ENCODE measurements around the gene THRAP3. TPM values are rescaled to one million over a fixed set of nuclear protein-coding genes. Genes with fewer than 3 reads are reported as not detected.

THRAP3 gene
- total and polyA plus RNA-seq, 2 of the 8 experiments (the other 6 are each of a cell fraction or from before 2014, with no cell fraction given): 40.2 to 183 TPM

DNA sequence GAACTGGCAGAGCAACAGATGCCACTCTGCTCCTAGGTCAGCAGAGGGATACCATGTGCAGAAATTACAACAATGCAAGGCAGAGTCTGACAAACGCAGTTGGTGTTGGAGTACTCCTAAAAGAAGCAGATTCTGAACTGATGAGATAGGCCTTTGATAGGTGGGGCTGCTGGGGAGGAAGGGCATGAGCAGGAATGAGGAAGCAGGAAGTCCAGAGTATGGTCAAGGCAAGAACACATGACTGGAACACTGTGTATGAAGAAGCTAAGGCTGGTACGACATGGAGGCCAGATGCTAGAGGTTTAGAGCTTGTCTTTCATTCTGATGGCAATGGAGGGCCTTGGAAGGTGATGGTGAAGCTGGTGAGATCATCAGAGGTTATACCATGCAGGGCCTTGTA, 11.5 kb upstream of the THRAP3 start:
- H2AFZ ChIP-seq (ENCODE audit: low read length): no peak overlapping the region

More for the DNA sequence above, 11.5 kb upstream of the THRAP3 start:
- Histone ChIP-seq H3K36me3 (ENCODE audit: control insufficient read depth in 2 of 4, insufficient read depth in 4 of 4, low read length in 3 of 4) (no peaks in the 10 kb centered on the region), H3K4me1 (replicated peaks in 1 of 4; ENCODE audit: control insufficient read depth in 3 of 4, insufficient read depth in 4 of 4, low read length in 3 of 4) (no peaks in the 10 kb centered on the region; a peak in 1 of 7 replicates), H2BK20ac (ENCODE audit: low read length) (no peak overlapping the region), H4K5ac (ENCODE audit: insufficient read length, low read depth, low read length) (no peak overlapping the region), H2BK15ac (ENCODE audit: low read length) (peak overlapping the region; percentile 18; the same call in 1 of the 2 replicates), H2BK120ac (replicated peaks; ENCODE audit: low read depth, low read length) (no peak overlapping the region), H3K9me3 (ENCODE audit: insufficient read depth in 2 of 2, low read depth in 1 of 2, low read length in 1 of 2) (no peaks in the 10 kb centered on the region), H3K56ac (replicated peaks; ENCODE audit: insufficient read length, low read depth, low read length) (no peak overlapping the region), H2BK5ac (ENCODE audit: low read depth, low read length) (no peak overlapping the region), H3K79me1 (ENCODE audit: low read depth, low read length) (no peaks in the 10 kb centered on the region), H3K4ac (replicated peaks; ENCODE audit: insufficient read length, low read depth, low read length) (no peak overlapping the region), H2AK5ac (ENCODE audit: low read depth, low read length) (no peak overlapping the region), H3K9ac (replicated peaks in 1 of 4; ENCODE audit: extremely low read depth in 1 of 4, low read depth in 3 of 4, low read length in 3 of 4) (no peak overlapping the region), H3K27me3 (replicated peaks in 1 of 4; ENCODE audit: control insufficient read depth in 3 of 4, extremely low read depth in 1 of 4, insufficient read depth in 3 of 4, low read length in 3 of 4) (no peaks in the 10 kb centered on the region), H3K4me3 (ENCODE audit: extremely low read depth in 1 of 4, insufficient read depth in 2 of 4, low read depth in 3 of 4, low read length in 4 of 4) (no peak overlapping the region), H4K20me1 (replicated peaks in 1 of 2; ENCODE audit: control insufficient read depth in 1 of 2, insufficient read depth in 2 of 2, low read length in 2 of 2) (no peaks in the 10 kb centered on the region), H3K18ac (ENCODE audit: extremely low read depth, low read length) (no peak overlapping the region), H4K91ac (replicated peaks; ENCODE audit: insufficient read length, low read length) (no peak overlapping the region), H3K23me2 (ENCODE audit: low read depth, low read length) (no peaks in the 10 kb centered on the region), H3K27ac (ENCODE audit: low read depth, low read length) (no peak overlapping the region), H4K8ac (ENCODE audit: extremely low read depth, insufficient read depth, low read length) (no peak overlapping the region), H3K79me2 (ENCODE audit: control insufficient read depth in 1 of 2, insufficient read depth in 2 of 2, low read length in 2 of 2) (no peaks in the 10 kb centered on the region), H3K23ac (ENCODE audit: insufficient read length) (no peak overlapping the region), H3K4me2 (ENCODE audit: insufficient read depth in 1 of 2, low read depth in 2 of 2, low read length in 2 of 2) (no peak overlapping the region), H3K14ac (ENCODE audit: insufficient read length) (no peak overlapping the region), H2BK12ac (ENCODE audit: low read depth, low read length) (no peak overlapping the region)
- ChIA-PET CTCF (ENCODE audit: partially characterized antibody) (interaction anchor here (0.9 to 1.4 kb wide), 3 partner anchors 12 to 25 kb away, joined by 3 to 4 read pairs (median 4); partner anchors contain the start of gene THRAP3), POLR2A (ENCODE audit: partially characterized antibody) (interaction anchor here (1.7 kb wide), 1 partner anchor 17 kb away, joined by 3 read pairs; no protein-coding TSS in a partner anchor)
- FAIRE-seq (no peak), DNase-seq (ENCODE audit: low read depth in 1 of 2, low spot score in 2 of 2) (no peak)
- no peak for TF ChIP-seq YY1 (IDR thresholded peaks at IDR 0.05; ENCODE audit: low read depth, low read length)
- no peak for TF ChIP-seq SUZ12 (IDR thresholded peaks at IDR 0.05; ENCODE audit: low read length)
- no peak for TF ChIP-seq SIRT6 (IDR thresholded peaks at IDR 0.05; ENCODE audit: low read length)
- no peak for TF ChIP-seq TCF12 (IDR thresholded peaks at IDR 0.05; ENCODE audit: low read depth, low read length)
- TF ChIP-seq CHD2 (IDR thresholded peaks at IDR 0.05; ENCODE audit: low read length): no peak
- TF ChIP-seq HDAC2 (IDR thresholded peaks at IDR 0.05; ENCODE audit: borderline replicate concordance in 1 of 2, low read depth in 2 of 2, low read length in 2 of 2): no peak
- no peak for TF ChIP-seq SP2 (IDR thresholded peaks at IDR 0.05; ENCODE audit: low read length)
- no peak for TF ChIP-seq SAP30 (IDR thresholded peaks at IDR 0.05; ENCODE audit: insufficient read depth, insufficient replicate concordance, low read length)
- no peak for TF ChIP-seq SP1 (IDR thresholded peaks at IDR 0.05; ENCODE audit: low read depth, low read length)
- WGBS, 2 experiments (ENCODE audit: extremely low coverage in 1 of 2, insufficient coverage in 1 of 2, insufficient read length in 1 of 2, insufficient replicate concordance in 2 of 2, low coverage in 1 of 2, low lambda C conversion rate in 2 of 2, missing lambda C conversion rate in 1 of 2): 87% methylated on average over 2 of the region's 2 CpGs; no CpG with 5 or more reads in 1 of the 2 experiments

Measured in H1 (cell line).